CD4-positive, alpha-beta T cell (primary cell): ENCODE results near the gene USP3. TPM values are rescaled to one million over a fixed set of nuclear protein-coding genes. Genes with fewer than 3 reads are reported as not detected.

Experiments
- ATAC-seq: fragments of 200-7000 bp; cut with Tn5 transposase; one replicate; pipeline ENCODE4 v1.10.0; 2022; ENCODE audit warnings: mild to moderate bottlenecking; ENCODE audit not compliant: poor library complexity
- CTCF ChIA-PET: fragments of 350-600 bp; sonication (Branson Sonifier 250); formaldehyde crosslinking; loops from one replicate; lab custom pipeline; 2021; ENCODE audit warnings: antibody characterized with exemption, inconsistent platforms; lab: Charles Lee
- POLR2A ChIA-PET: fragments of 350-600 bp; sonication (Branson Sonifier 250); formaldehyde crosslinking; loops from one replicate; lab custom pipeline; 2021; ENCODE audit warnings: antibody characterized with exemption, inconsistent platforms; lab: Charles Lee
- DNase-seq, 14 experiments: peaks; one replicate each; pipeline ENCODE4 v3.0.0-alpha.2; 2013 to 2020; ENCODE audit warnings: mixed read lengths in 2 of 14
- H3K27ac ChIP-seq, 2 donors: one replicate each; pipeline versions ENCODE4 v1.5.1 to v1.7.0; 2013; ENCODE audit warnings: low read length in 2 of 2, low read depth in 1 of 2, mild to moderate bottlenecking in 1 of 2
- H3K27me3 ChIP-seq, 2 experiments: 1 replicate in 1 of 2; 2 replicates in 1 of 2; pipeline versions ENCODE4 v1.6.1 to v1.7.0; 2013; ENCODE audit warnings: low read length in 2 of 2, control low read depth in 1 of 2, mild to moderate bottlenecking in 1 of 2, moderate library complexity in 1 of 2; ENCODE audit not compliant: insufficient read depth in 2 of 2, control insufficient read depth in 1 of 2
- H3K36me3 ChIP-seq: one replicate; pipeline ENCODE4 v1.6.1; 2013; ENCODE audit warnings: low read length, control low read depth; ENCODE audit not compliant: insufficient read depth
- H3K4me1 ChIP-seq: one replicate; pipeline ENCODE4 v1.6.1; 2013; ENCODE audit warnings: low read length, control low read depth; ENCODE audit not compliant: insufficient read depth
- H3K4me3 ChIP-seq: one replicate; pipeline ENCODE4 v1.5.1; 2013; ENCODE audit warnings: mild to moderate bottlenecking, low read length, moderate library complexity
- H3K9me3 ChIP-seq, 2 experiments: 1 replicate in 1 of 2; 2 replicates in 1 of 2; pipeline versions ENCODE4 v1.6.1 to v1.7.0; 2013; ENCODE audit warnings: low read length in 2 of 2, mild to moderate bottlenecking in 2 of 2, control low read depth in 1 of 2, moderate library complexity in 1 of 2; ENCODE audit not compliant: control insufficient read depth in 1 of 2, insufficient read depth in 1 of 2
- H3K27ac Mint-ChIP-seq: one replicate; pipeline ENCODE4 v1.8.0; 2020; ENCODE audit warnings: mixed read lengths
- H3K27me3 Mint-ChIP-seq: one replicate; pipeline ENCODE4 v1.8.0; 2021; ENCODE audit warnings: mixed read lengths
- H3K36me3 Mint-ChIP-seq: one replicate; pipeline ENCODE4 v1.8.0; 2021; ENCODE audit warnings: low read depth, mixed read lengths
- H3K4me1 Mint-ChIP-seq: one replicate; pipeline ENCODE4 v1.8.0; 2021; ENCODE audit warnings: low read depth, mixed read lengths
- H3K4me3 Mint-ChIP-seq: one replicate; pipeline ENCODE4 v1.8.0; 2020; ENCODE audit warnings: mild to moderate bottlenecking, mixed read lengths
- H3K9me3 Mint-ChIP-seq: one replicate; pipeline ENCODE4 v1.8.0; 2020; ENCODE audit warnings: mixed read lengths
- CTCF ChIP-seq: fragments of 200-600 bp; IDR thresholded peaks from one replicate; pipeline ENCODE4 v1.8.0; 2022; ENCODE audit warnings: antibody characterized with exemption, mild to moderate bottlenecking
- intact Hi-C, 2 experiments: fragments of 100-400 bp; cut with DNase I in 1 of 2; cut with micrococcal nuclease in 1 of 2; formaldehyde crosslinking; loops; one replicate each; pipeline versions ENCODE4 v1.15.1 to v1.9.0; 2023 to 2025; cut with DNase I, micrococcal nuclease
- total RNA-seq, 174 experiments: library from RNA in 2 of 174; stranded (reverse) in 2 of 174; gene quantifications; one replicate each; pipeline ENCODE4 v1.2.3 and lab custom pipeline; 2021 to 2026

USP3 gene
- total RNA-seq, 2 experiments from 2014 or later = 280 to 282 TPM

- Mint-ChIP-seq H3K27ac (peak overlapping the region; percentile 90), H3K4me3 (peak overlapping the region; percentile 85), H3K4me1 (peaks cover 74% of the 10 kb centered on the region), H3K36me3 (peaks cover 38% of the 10 kb centered on the region), H3K27me3 (no peaks in the 10 kb centered on the region), H3K9me3 (no peaks in the 10 kb centered on the region)
- no peaks in the 10 kb centered on the region for H3K9me3 ChIP-seq
- DNase-seq (no peak), ATAC-seq (no peak)
- no peak for TF ChIP-seq CTCF
- intact Hi-C loops = loop anchor here (5.0 to 10.0 kb wide), 3 partner anchors 316 to 491 kb away; partner anchors contain the start of genes CIAO2A (in 2 of the 2) and SNX1 (in 2 of the 2)
- no peak overlapping the region for H3K27ac ChIP-seq
- ChIA-PET POLR2A (interaction anchor here (1.5 kb wide), 1 partner anchor 490 kb away, joined by 4 read pairs; the partner anchor contains the start of gene CIAO2A), CTCF (no interaction called here)
- H3K4me3 ChIP-seq = no peak overlapping the region
- H3K4me1 ChIP-seq = peaks cover 61% of the 10 kb centered on the region
- H3K36me3 ChIP-seq = peaks cover 11% of the 10 kb centered on the region
- no peaks in the 10 kb centered on the region for H3K27me3 ChIP-seq
These were observed 99.1 kb downstream of the USP3 start for GRCh38 chr15:63603516-63603915.

GRCh38 chr15:63604281-63604680 is 99.9 kb downstream of the USP3 start:
- Histone ChIP-seq H3K4me1 (peaks cover 58% of the 10 kb centered on the region), H3K27ac (no peak overlapping the region), H3K27me3 (no peaks in the 10 kb centered on the region), H3K9me3 (no peaks in the 10 kb centered on the region), H3K4me3 (no peak overlapping the region), H3K36me3 (peaks cover 19% of the 10 kb centered on the region)
- Mint-ChIP-seq H3K36me3 (peaks cover 45% of the 10 kb centered on the region), H3K4me3 (peak overlapping the region; percentile 30), H3K4me1 (peaks cover 66% of the 10 kb centered on the region), H3K27me3 (no peaks in the 10 kb centered on the region), H3K27ac (peak overlapping the region; percentile 86), H3K9me3 (no peaks in the 10 kb centered on the region)
- CTCF ChIA-PET = no interaction called here
- intact Hi-C loops = loop anchor here (5.0 to 10.0 kb wide), 3 partner anchors 317 to 491 kb away; partner anchors contain the start of genes CIAO2A (in 2 of the 2) and SNX1 (in 2 of the 2)
- DNase-seq (no peak), ATAC-seq (no peak)
- POLR2A ChIA-PET = interaction anchor here (0.6 to 1.5 kb wide), 5 partner anchors 12 to 492 kb away, joined by 3 to 4 read pairs (median 3); partner anchors contain the start of genes CIAO2A and SNX1
- no peak for TF ChIP-seq CTCF

GRCh38 chr15:63605036-63605435 is 100.6 kb downstream of the USP3 start:
- Mint-ChIP-seq H3K4me3 (peak overlapping the region; percentile 34), H3K36me3 (peaks cover 51% of the 10 kb centered on the region), H3K9me3 (no peaks in the 10 kb centered on the region), H3K4me1 (peaks cover 61% of the 10 kb centered on the region), H3K27ac (peak overlapping the region; percentile 86), H3K27me3 (no peaks in the 10 kb centered on the region)
- ChIA-PET CTCF (interaction anchor here (0.7 kb wide), 1 partner anchor 117 kb away, joined by 3 read pairs; no protein-coding TSS in a partner anchor), POLR2A (interaction anchor here (0.6 to 1.2 kb wide), 3 partner anchors 99 to 173 kb away, joined by 3 to 4 read pairs (median 3); no protein-coding TSS in a partner anchor)
- H3K4me3 ChIP-seq = no peak overlapping the region
- H3K9me3 ChIP-seq = no peaks in the 10 kb centered on the region
- TF ChIP-seq CTCF = no peak
- peak overlapping the region in 1 of 2 donors; percentile 42 for H3K27ac ChIP-seq
- DNase-seq (peak in 1 of 14 experiments; percentile 39), ATAC-seq (no peak)
- peaks cover 52% of the 10 kb centered on the region for H3K4me1 ChIP-seq
- intact Hi-C loops = loop anchor here (10.0 kb wide), 2 partner anchors 410 to 490 kb away; partner anchors contain the start of genes CIAO2A (in 2 of the 2) and SNX1 (in 2 of the 2)
- peaks cover 23% of the 10 kb centered on the region for H3K36me3 ChIP-seq
- no peaks in the 10 kb centered on the region for H3K27me3 ChIP-seq
